Measurements from ENCODE around the gene ADARB2. TPM values are rescaled to one million over a fixed set of nuclear protein-coding genes. Genes with fewer than 3 reads are reported as not detected.

Gene ADARB2
- total RNA-seq, 3 donors from 2014 or later = 0.31 to 4.2 TPM; not detected in 1

DNA sequence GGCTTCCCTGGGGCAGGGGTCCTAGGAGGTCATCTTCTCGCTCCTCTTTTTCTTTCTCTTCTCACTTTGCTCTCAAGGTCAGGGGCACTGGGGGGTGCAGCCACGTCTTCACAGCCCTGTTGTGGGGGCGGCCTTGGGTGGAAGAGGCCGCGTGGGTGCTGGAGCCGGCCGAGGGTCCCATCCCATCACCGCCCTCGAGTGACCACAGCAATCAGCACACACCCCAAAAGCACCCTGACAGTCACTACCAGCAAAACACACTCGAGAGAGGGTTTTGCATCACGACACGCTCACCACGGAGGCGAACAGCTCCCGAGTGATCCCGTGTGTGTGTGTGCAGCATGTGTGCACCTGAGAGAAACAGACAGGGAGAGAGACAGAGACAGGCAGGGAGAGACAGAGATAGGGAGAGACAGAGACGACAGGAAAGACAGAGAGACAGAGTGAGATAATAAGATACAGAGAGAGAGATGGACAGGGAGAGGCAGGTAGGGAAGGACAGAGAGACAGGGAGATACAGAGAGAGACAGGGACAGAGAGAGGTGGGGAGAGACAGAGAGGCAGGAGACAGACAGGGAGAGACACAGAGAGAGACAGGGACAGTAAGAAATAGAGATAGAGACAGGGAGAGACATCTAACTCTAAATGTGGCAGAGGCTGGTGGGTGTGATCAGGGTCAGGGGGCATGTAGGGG lies 580.3 kb downstream of the ADARB2 start:
- intact Hi-C loops (cut with DNase I, micrococcal nuclease) = no loop called here
- TF ChIP-seq CTCF (IDR thresholded peaks at IDR 0.05) = no peak
- Histone ChIP-seq H3K4me1 (ENCODE audit: low read depth) (no peaks in the 10 kb centered on the region), H3K4me3 (no peak overlapping the region), H3K36me3 (ENCODE audit: low read depth) (no peaks in the 10 kb centered on the region), H3K9me3 (no peaks in the 10 kb centered on the region)
- no peak for ATAC-seq
- DNase-seq = no peak

GRCh38 chr10:1156616-1156886 lies 580.8 kb downstream of the ADARB2 start:
- Histone ChIP-seq H3K4me1 (ENCODE audit: low read depth) (no peaks in the 10 kb centered on the region), H3K36me3 (ENCODE audit: low read depth) (no peaks in the 10 kb centered on the region), H3K4me3 (no peak overlapping the region), H3K9me3 (no peaks in the 10 kb centered on the region)
- intact Hi-C loops (cut with DNase I, micrococcal nuclease) = no loop called here
- DNase-seq (no peak), ATAC-seq (no peak)
- TF ChIP-seq CTCF (IDR thresholded peaks at IDR 0.05) = no peak

GRCh38 chr10:1155791-1156615 lies 581.3 kb downstream of the ADARB2 start:
- no peaks in the 10 kb centered on the region for H3K4me1 ChIP-seq (ENCODE audit: low read depth)
- DNase-seq (no peak), ATAC-seq (no peak)
- no peaks in the 10 kb centered on the region for H3K36me3 ChIP-seq (ENCODE audit: low read depth)
- no peaks in the 10 kb centered on the region for H3K9me3 ChIP-seq
- no peak for TF ChIP-seq CTCF (IDR thresholded peaks at IDR 0.05)
- intact Hi-C loops (cut with DNase I, micrococcal nuclease) = no loop called here
- no peak overlapping the region for H3K4me3 ChIP-seq

DNA sequence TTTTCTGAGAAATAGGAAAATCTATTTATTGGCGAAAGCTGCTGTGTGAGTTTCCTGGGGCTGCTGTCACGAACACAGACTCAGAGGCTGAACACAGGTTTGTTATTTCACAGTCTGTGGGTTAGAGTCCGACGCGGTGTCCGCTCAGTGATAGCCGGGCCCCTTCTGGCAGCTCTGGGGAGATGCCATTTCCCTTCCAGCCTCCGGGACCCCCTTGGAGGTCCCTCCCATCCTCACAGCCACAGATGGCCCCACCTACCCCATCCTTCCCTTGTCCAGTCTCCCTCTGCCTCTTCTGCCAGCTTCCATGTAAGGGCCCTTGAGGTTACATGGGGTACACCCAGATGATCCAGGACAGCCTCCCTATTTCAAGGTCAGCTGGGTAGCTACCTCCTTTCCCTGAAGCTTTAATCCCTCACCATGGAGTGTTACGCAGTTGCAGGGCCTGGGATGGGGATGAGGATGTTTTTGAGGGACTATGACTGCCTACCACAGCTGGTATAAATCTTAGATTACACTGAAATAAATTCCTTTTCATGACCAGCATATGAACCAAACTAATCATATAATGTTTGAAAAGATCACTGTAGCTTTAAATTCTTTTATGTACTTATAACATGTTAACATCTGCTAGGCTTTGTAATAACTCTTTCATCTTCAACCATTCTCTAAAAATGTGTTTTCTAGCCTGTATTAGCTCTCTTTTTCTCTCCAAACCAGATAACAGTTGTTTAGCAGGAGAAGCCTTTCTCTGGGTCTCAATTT lies 582.6 kb downstream of the ADARB2 start:
- H3K9me3 ChIP-seq = no peaks in the 10 kb centered on the region
- TF ChIP-seq CTCF (IDR thresholded peaks at IDR 0.05) = no peak
- ATAC-seq (no peak), DNase-seq (no peak)
- no peak overlapping the region for H3K4me3 ChIP-seq
- no peaks in the 10 kb centered on the region for H3K36me3 ChIP-seq (ENCODE audit: low read depth)
- no peaks in the 10 kb centered on the region for H3K4me1 ChIP-seq (ENCODE audit: low read depth)
- intact Hi-C loops (cut with DNase I, micrococcal nuclease) = no loop called here

DNA sequence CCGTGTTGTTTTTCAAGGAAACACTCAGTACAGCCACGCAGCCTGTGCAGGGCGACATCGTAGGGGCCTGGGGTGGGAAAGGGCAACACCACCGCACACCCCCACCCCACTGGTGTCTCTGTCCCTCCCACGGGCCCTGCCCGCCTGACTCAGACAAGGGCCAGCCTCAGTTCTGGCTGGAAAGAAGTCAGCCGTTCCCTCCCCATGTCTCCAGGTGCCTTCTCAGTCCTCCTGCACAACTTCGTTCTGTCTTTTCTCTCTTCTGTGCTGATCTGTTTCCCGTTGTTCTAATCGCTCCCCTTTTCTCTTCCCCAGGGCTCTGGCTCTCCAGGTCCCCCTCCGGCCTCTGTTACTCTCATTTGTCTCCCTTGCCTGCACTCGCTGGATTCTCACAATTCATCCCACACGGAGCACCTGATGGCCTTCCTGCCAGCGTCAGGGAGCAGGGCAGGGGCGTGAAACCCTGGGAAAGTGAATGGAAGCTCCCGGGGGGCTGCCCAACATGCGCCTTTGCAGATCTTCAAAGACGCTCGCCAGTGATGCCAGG lies 583.4 kb downstream of the ADARB2 start:
- ATAC-seq (no peak), DNase-seq (no peak)
- Histone ChIP-seq H3K36me3 (ENCODE audit: low read depth) (no peaks in the 10 kb centered on the region), H3K9me3 (no peaks in the 10 kb centered on the region), H3K4me3 (no peak overlapping the region), H3K4me1 (ENCODE audit: low read depth) (no peaks in the 10 kb centered on the region)
- intact Hi-C loops (cut with DNase I, micrococcal nuclease) = no loop called here
- TF ChIP-seq CTCF (IDR thresholded peaks at IDR 0.05) = no peak
